OCI-LY1 (cell line): Measurements from ENCODE around the gene ANKH.

Experiments
- EZH2 ChIP-seq: fragments of 200-600 bp; sonication (generic), shearing (Covaris generic); IDR thresholded peaks from 2 replicates; pipeline ENCODE4 v1.8.0; 2017; ENCODE audit warnings: borderline replicate concordance, mixed run types, mild to moderate bottlenecking, antibody characterized with exemption, low read length, moderate library complexity, mixed read lengths
- TF ChIP-seq, protein P1 (sequence below): fragments of 200-600 bp; sonication (generic), shearing (Covaris generic); IDR thresholded peaks from 2 replicates; pipeline ENCODE4 v1.5.1; 2017; ENCODE audit warnings: mild to moderate bottlenecking, antibody characterized with exemption, low read length, moderate library complexity, mixed read lengths

GRCh38 chr5:14813747-14814146 lies 57.8 kb downstream of the ANKH start:
- TF ChIP-seq, protein P1, sequence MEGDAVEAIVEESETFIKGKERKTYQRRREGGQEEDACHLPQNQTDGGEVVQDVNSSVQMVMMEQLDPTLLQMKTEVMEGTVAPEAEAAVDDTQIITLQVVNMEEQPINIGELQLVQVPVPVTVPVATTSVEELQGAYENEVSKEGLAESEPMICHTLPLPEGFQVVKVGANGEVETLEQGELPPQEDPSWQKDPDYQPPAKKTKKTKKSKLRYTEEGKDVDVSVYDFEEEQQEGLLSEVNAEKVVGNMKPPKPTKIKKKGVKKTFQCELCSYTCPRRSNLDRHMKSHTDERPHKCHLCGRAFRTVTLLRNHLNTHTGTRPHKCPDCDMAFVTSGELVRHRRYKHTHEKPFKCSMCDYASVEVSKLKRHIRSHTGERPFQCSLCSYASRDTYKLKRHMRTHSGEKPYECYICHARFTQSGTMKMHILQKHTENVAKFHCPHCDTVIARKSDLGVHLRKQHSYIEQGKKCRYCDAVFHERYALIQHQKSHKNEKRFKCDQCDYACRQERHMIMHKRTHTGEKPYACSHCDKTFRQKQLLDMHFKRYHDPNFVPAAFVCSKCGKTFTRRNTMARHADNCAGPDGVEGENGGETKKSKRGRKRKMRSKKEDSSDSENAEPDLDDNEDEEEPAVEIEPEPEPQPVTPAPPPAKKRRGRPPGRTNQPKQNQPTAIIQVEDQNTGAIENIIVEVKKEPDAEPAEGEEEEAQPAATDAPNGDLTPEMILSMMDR: no peak
- no peak for TF ChIP-seq EZH2
